ENCODE measurements around the gene PM20D2. TPM values are rescaled to one million over a fixed set of nuclear protein-coding genes. Genes with fewer than 3 reads are reported as not detected.

PM20D2 gene
- total and polyA plus RNA-seq, 2 experiments from 2014 or later: 4.4 to 10.2 TPM

GRCh38 chr6:89204096-89204495, 58.2 kb downstream of the PM20D2 start:
- H3K36me3 ChIP-seq (ENCODE audit: insufficient read depth): no peaks in the 10 kb centered on the region
- Mint-ChIP-seq H3K36me3 (ENCODE audit: low read depth) (no peaks in the 10 kb centered on the region), H3K4me3 (no peak overlapping the region), H3K27me3 (ENCODE audit: insufficient read depth, low read depth, poor library complexity) (peaks cover 5% of the 10 kb centered on the region), H3K27ac (no peak overlapping the region), H3K4me1 (peaks cover 5% of the 10 kb centered on the region), H3K9me3 (no peaks in the 10 kb centered on the region)
- no peak overlapping the region for H3K27ac ChIP-seq (ENCODE audit: low read depth)
- no peaks in the 10 kb centered on the region for H4K20me1 ChIP-seq (replicated peaks; ENCODE audit: insufficient read depth)
- H3K4me1 ChIP-seq (ENCODE audit: insufficient read depth): no peaks in the 10 kb centered on the region
- TF ChIP-seq ETS1 (IDR thresholded peaks at IDR 0.05) (no peak), JUNB (IDR thresholded peaks at IDR 0.05; ENCODE audit: unreplicated experiment) (no peak)
- no peak overlapping the region for H3K4me3 ChIP-seq
- DNase-seq (ENCODE audit: low spot score): no peak
- H3K79me2 ChIP-seq (replicated peaks; ENCODE audit: insufficient read depth): no peaks in the 10 kb centered on the region
- no peak for ATAC-seq
- no peaks in the 10 kb centered on the region for H3F3A ChIP-seq (replicated peaks; ENCODE audit: low read depth)
- H3K4me2 ChIP-seq: no peak overlapping the region
- no peaks in the 10 kb centered on the region for H3K9me2 ChIP-seq (ENCODE audit: insufficient read depth)
- no peak overlapping the region for H2AFZ ChIP-seq
- H3K27me3 ChIP-seq (ENCODE audit: insufficient read depth): no peaks in the 10 kb centered on the region

GRCh38 chr6:89205819-89206218, 60.0 kb downstream of the PM20D2 start:
- Histone ChIP-seq H3K36me3 (ENCODE audit: insufficient read depth) (no peaks in the 10 kb centered on the region), H3K4me2 (no peak overlapping the region), H3F3A (replicated peaks; ENCODE audit: low read depth) (no peaks in the 10 kb centered on the region), H3K27ac (ENCODE audit: low read depth) (no peak overlapping the region), H3K27me3 (ENCODE audit: insufficient read depth) (no peaks in the 10 kb centered on the region), H2AFZ (no peak overlapping the region), H3K4me1 (ENCODE audit: insufficient read depth) (no peaks in the 10 kb centered on the region), H3K9me2 (ENCODE audit: insufficient read depth) (no peaks in the 10 kb centered on the region), H4K20me1 (replicated peaks; ENCODE audit: insufficient read depth) (no peaks in the 10 kb centered on the region), H3K4me3 (no peak overlapping the region), H3K79me2 (replicated peaks; ENCODE audit: insufficient read depth) (no peaks in the 10 kb centered on the region)
- H3K4me1 Mint-ChIP-seq: peaks cover 13% of the 10 kb centered on the region
- ATAC-seq: peak; percentile 69
- no peaks in the 10 kb centered on the region for H3K9me3 Mint-ChIP-seq
- no peak for DNase-seq (ENCODE audit: low spot score)
- H3K27ac Mint-ChIP-seq: no peak overlapping the region
- no peaks in the 10 kb centered on the region for H3K36me3 Mint-ChIP-seq (ENCODE audit: low read depth)
- TF ChIP-seq ETS1 (IDR thresholded peaks at IDR 0.05) (no peak), ZNF331 (CRISPR knock-in tag; IDR thresholded peaks at IDR 0.05; ENCODE audit: low read depth) (no peak), CREB1 (CRISPR knock-in tag; IDR thresholded peaks at IDR 0.05; ENCODE audit: low read depth) (no peak), REST (IDR thresholded peaks at IDR 0.05; ENCODE audit: unreplicated experiment) (no peak), STAT1 (IDR thresholded peaks at IDR 0.05; ENCODE audit: unreplicated experiment) (no peak)
- H3K27me3 Mint-ChIP-seq (ENCODE audit: insufficient read depth, low read depth, poor library complexity): peaks cover 9% of the 10 kb centered on the region
- H3K4me3 Mint-ChIP-seq: no peak overlapping the region

Data from GM23338 (cell line).